ENCODE results near the gene EN2.
A peak's percentile ranks its signal among the peaks of the same experiment; 100 is the strongest.

EN2 gene

GRCh38 chr7:155486783-155487508 is 29.0 kb downstream of the EN2 start:
- DNase-seq (ENCODE audit: low spot score): peak; percentile 19

- DNase-seq (ENCODE audit: low spot score): no peak
Observed at GRCh38 chr7:155487509-155488482, 29.9 kb downstream of the EN2 start.

DNA sequence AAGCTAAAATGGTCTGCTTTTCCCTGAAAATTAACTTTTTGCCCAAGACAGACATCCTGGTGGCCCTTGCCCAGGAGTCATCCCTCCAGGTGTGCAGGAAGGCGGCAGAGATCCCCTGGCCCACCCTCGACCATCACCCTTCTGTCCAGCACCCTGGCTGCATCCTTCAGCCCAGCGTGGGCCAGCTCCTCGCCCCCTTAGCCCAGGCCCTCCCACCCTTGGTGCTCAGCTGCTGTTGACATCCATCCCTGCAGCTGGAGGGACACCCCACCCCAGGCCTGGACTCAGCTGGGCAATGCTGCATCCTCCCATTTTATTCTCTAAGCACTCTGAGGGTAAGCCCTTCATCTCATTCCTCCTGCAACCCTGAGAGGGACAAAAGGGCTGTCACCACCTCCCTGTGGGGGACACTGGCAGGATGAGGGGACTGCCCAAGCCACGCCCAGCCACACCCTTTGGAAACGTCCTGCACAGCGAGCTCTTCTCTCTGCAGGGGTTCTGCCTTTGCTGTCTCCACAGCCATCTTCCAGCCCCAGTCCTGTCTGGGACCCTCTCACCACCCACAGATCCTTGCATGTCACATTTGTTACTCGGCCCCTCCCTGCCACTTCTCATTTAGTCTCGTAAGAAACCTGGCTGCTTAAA is 30.7 kb downstream of the EN2 start:
- DNase-seq (ENCODE audit: low spot score): no peak

- DNase-seq (ENCODE audit: low spot score): no peak
Observed at GRCh38 chr7:155489158-155489840, 31.4 kb downstream of the EN2 start.

DNA sequence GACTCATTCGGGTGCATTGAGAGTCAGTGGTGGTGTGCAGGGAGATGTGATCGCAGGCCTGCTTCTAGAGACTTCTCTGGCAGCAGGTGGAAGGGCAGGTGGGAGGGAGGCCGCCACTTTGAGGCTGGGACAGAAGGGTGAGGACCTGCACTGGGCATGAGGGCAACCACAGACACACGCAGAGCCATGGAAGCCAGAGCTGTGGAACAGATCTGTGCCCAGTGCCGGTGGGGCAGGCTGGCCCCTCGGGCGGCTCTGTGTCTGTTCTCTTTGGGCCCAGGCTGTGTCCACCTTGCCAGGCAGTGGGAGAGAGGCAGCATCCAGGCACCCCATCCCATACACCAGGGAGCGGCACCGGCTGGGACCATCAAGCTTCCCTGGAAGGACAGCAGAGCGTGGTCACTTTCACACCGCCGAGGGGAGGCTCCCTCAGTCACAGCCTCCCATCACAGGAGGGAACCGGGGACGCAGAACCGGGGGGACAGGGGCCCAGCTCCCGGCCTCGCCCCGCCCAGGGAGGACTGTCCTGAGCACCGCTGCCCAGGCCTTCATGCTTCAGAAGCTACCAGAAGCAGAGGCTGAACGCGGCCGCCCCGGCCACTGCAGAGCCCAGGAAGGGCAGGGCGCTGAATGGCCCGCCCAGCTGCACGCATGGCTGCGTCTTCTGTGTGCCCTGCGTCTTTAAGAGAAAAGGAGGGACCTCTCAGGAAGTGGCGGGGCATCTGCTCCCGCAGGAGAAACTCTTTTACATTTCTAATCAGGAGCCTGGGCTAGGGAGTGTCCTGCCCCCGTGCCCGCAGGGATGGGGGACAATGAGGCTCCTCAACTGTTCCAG is 32.1 kb downstream of the EN2 start:
- peak; percentile 62 for DNase-seq (ENCODE audit: low spot score)

GRCh38 chr7:155490697-155491628 is 33.0 kb downstream of the EN2 start:
- peak; percentile 78 for DNase-seq (ENCODE audit: low spot score)

- no peak for DNase-seq (ENCODE audit: low spot score)
Observed at GRCh38 chr7:155491812-155492211, 33.9 kb downstream of the EN2 start.

GRCh38 chr7:155493744-155494538 is 36.0 kb downstream of the EN2 start:
- DNase-seq (ENCODE audit: low spot score): no peak

DNA sequence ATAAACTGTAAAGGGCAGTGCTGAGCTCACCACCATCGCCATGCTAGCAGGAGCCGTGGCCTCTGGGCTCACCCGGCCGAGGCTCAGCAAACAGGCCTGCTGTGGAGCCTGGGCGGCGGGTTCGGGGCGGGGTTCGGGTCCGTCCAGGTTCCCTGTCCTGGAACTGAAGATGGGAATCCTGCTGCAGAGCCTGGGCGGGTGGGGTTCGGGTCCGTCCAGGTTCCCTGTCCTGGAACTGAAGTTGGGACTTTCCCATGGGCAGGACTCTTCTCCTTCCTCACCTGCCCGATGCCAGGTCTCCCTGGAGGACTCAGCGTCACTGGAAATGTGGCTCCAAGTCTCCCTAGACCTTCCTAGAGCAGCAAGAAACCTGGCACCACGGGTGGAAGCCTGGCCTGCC is 36.6 kb downstream of the EN2 start:
- DNase-seq (ENCODE audit: low spot score): no peak

- DNase-seq (ENCODE audit: low spot score): no peak
Observed at GRCh38 chr7:155495440-155496248, 37.7 kb downstream of the EN2 start.

DNA sequence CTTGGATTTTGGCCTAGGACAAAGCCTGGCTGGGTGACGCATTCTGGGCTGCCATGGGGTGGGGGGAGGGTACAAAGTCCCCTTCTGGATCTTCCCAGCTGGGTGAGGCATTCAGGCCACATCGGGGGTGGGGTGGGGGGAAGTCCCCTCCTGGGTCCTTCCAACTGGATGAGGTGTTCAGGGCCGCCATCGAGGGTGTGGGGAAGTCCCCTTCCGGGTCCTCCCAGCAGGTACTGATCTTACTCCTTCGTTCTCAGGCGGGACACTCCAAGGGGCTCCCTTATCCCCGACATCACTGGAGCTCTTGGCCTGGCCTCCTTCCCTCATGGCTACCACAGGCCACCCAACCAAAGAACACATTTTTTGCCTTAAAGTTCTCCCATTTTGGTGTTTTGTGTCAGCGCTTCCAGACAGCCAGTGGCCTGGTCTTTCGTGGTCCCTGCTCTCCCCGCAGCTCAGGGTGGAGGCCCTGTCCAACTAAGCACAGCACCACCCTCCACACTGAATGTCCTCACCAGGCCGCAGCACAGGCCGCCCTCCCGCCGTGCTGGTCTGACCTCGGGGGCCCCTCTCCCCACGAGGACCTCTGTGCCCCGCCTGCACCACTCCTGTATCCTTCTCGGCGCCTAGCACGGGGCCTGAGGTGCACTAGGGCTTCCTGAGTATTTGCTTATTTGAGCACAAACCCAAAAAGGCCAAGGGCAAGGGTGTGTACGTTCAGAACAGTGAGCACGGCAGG is 38.5 kb downstream of the EN2 start:
- no peak for DNase-seq (ENCODE audit: low spot score)

GRCh38 chr7:155497149-155497901 is 39.4 kb downstream of the EN2 start:
- peak; percentile 46 for DNase-seq (ENCODE audit: low spot score)

DNA sequence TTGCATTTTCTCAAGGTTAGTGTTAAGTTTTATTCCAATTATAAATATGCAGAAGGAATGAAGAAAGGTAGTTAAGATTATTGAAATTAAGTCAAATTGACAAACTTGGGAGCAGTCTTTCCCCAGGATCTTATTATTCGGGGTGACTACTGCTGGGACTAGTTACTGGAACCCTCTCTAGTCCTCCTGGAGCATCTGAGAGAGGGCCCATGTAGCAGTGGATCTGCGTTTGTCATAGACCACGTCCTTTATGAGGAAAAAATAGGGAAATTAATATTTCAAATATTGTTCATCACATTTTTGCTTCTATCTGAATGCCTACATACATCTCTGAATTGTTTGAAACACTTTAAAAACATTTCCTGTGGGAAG is 47.5 kb downstream of the EN2 start:
- peak; percentile 63 for DNase-seq (ENCODE audit: low spot score)

- peak; percentile 87 for DNase-seq (ENCODE audit: low spot score)
Observed at GRCh38 chr7:155506854-155507337, 49.0 kb downstream of the EN2 start.

DNA sequence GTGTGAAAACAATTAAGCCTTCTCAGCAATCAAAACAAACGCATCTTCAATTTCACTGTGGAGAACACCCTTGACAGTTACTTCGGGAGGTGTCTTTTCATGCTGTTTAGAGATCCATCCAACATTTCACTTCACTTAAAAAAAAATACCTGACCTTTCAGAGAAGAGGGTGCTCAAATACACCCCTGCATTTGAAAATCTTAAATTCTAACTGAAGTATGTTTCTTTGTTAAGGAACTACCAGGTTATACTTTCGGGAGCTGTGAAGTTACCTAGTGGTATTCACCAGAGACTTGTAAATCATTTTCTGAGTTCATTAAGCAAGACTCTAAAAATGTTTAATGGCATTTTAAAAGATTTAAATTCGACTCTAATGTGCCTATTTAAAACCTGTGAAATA is 49.6 kb downstream of the EN2 start:
- peak; percentile 46 for DNase-seq (ENCODE audit: low spot score)

Measured in cerebellar cortex (tissue), 1 donor.